Kidney epithelial cell (primary cell): ENCODE data around the gene CDK19. TPM values are rescaled to one million over a fixed set of nuclear protein-coding genes. Genes with fewer than 3 reads are reported as not detected.

Experiments used
- DNase-seq: peaks from one replicate; pipeline ENCODE4 v3.0.0-alpha.2; 2010; ENCODE audit warnings: low read depth
- H3K27me3 ChIP-seq: 2 replicates; pipeline ENCODE4 v1.6.0; 2011; ENCODE audit warnings: low read length; ENCODE audit not compliant: control insufficient read depth, insufficient read depth
- H3K36me3 ChIP-seq: 2 replicates; pipeline ENCODE4 v1.5.1; 2011; ENCODE audit warnings: low read length; ENCODE audit not compliant: control insufficient read depth, insufficient read depth
- H3K4me3 ChIP-seq: 2 replicates; pipeline ENCODE4 v1.5.1; 2011; ENCODE audit warnings: low read depth, mild to moderate bottlenecking, control low read depth, low read length
- CTCF ChIP-seq: IDR thresholded peaks from 2 replicates; pipeline ENCODE4 v1.5.1; 2011; ENCODE audit warnings: mild to moderate bottlenecking, moderate library complexity, low read length, control low read depth, inconsistent platforms; ENCODE audit not compliant: insufficient read depth, poor library complexity, severe bottlenecking
- total RNA-seq: library from RNA; depleted of rRNA; stranded (reverse); fragments of >200 nt; gene quantifications from 2 replicates; pipeline ENCODE4 v1.2.3, GENCODE V29; 2015

Gene CDK19
- total RNA-seq, 1 donor from 2014 or later: 17.6 TPM

- H3K4me3 ChIP-seq: no peak overlapping the region
- TF ChIP-seq CTCF: no peak
- no peaks in the 10 kb centered on the region for H3K27me3 ChIP-seq
- DNase-seq: no peak
- no peaks in the 10 kb centered on the region for H3K36me3 ChIP-seq
These were observed 103.0 kb downstream of the CDK19 start for GRCh38 chr6:110712238-110712637.

- no peak for TF ChIP-seq CTCF
These were observed 105.2 kb downstream of the CDK19 start for GRCh38 chr6:110710115-110710514.

GRCh38 chr6:110708295-110708950 is 106.8 kb downstream of the CDK19 start:
- no peaks in the 10 kb centered on the region for H3K27me3 ChIP-seq
- no peaks in the 10 kb centered on the region for H3K36me3 ChIP-seq
- no peak for TF ChIP-seq CTCF
- H3K4me3 ChIP-seq: no peak overlapping the region
- DNase-seq: no peak

More at GRCh38 chr6:110710115-110710514, 105.2 kb downstream of the CDK19 start:
- no peak for DNase-seq
- Histone ChIP-seq H3K4me3 (no peak overlapping the region), H3K27me3 (no peaks in the 10 kb centered on the region), H3K36me3 (no peaks in the 10 kb centered on the region)

GRCh38 chr6:110705543-110705942 is 109.7 kb downstream of the CDK19 start:
- no peak overlapping the region for H3K4me3 ChIP-seq
- no peaks in the 10 kb centered on the region for H3K27me3 ChIP-seq
- no peak for TF ChIP-seq CTCF
- DNase-seq: no peak
- H3K36me3 ChIP-seq: no peaks in the 10 kb centered on the region

- TF ChIP-seq CTCF: no peak
- no peak for DNase-seq
- Histone ChIP-seq H3K4me3 (no peak overlapping the region), H3K36me3 (no peaks in the 10 kb centered on the region), H3K27me3 (no peaks in the 10 kb centered on the region)
These were observed 111.2 kb downstream of the CDK19 start for GRCh38 chr6:110703906-110704594.
